HCT116 (cell line): ENCODE results near the gene PDE1A. TPM values are rescaled to one million over a fixed set of nuclear protein-coding genes. Genes with fewer than 3 reads are reported as not detected.

ENCODE experiments used
- ATAC-seq: fragments of 200-7000 bp; cut with Tn5 transposase; 2 replicates; pipeline ENCODE4 v1.9.1; 2020; ENCODE audit warnings: mild to moderate bottlenecking, moderate library complexity
- BruUV-seq: library from RNA; stranded (reverse); fragments of 400-500 nt; replicated peaks from 2 replicates; lab custom pipeline; 2021; lab: Mats Ljungman, UMichigan
- CTCF ChIA-PET: fragments of 300-600 bp; sonication (Branson Sonifier 250); formaldehyde crosslinking; loops from one replicate; lab custom pipeline; 2021; ENCODE audit warnings: antibody characterized with exemption; lab: Charles Lee
- POLR2A ChIA-PET: fragments of 300-600, 350-600 bp; sonication (Branson Sonifier 250); formaldehyde crosslinking; loops from one replicate; lab custom pipeline; 2021; ENCODE audit warnings: antibody characterized with exemption; lab: Charles Lee
- RAD21 ChIA-PET, 2 experiments: fragments of 300-600 bp; sonication (Branson Sonifier 250); formaldehyde crosslinking; loops; one replicate each; lab custom pipeline; 2023; ENCODE audit warnings: low total read pairs in 2 of 2; ENCODE audit not compliant: uncharacterized antibody in 2 of 2, unreplicated experiment in 2 of 2, low non-redundant PET in 1 of 2; lab: Charles Lee
- DNase-seq: peaks from one replicate; pipeline ENCODE4 v3.0.0-alpha.2; 2010; ENCODE audit warnings: low read depth, low spot score
- H2AFZ ChIP-seq: fragments of 200-600 bp; shearing (Covaris generic), sonication (generic); 2 replicates; pipeline ENCODE4 v1.6.1; 2017; ENCODE audit warnings: low read depth, mixed run types, mixed read lengths, antibody characterized with exemption, low read length; ENCODE audit not compliant: poor library complexity, severe bottlenecking
- H3K27ac ChIP-seq: 2 replicates; pipeline ENCODE4 v1.5.1; 2012; ENCODE audit warnings: low read depth, low read length
- H3K27me3 ChIP-seq: fragments of 200-600 bp; sonication (generic); 2 replicates; pipeline ENCODE4 v1.6.1; 2016; ENCODE audit warnings: mixed run types, low read length, mixed read lengths; ENCODE audit not compliant: insufficient read depth
- H3K36me3 ChIP-seq, 2 experiments: fragments of 200-500 bp in 1 of 2; fragments of 200-600 bp in 1 of 2; sonication (Bioruptor generic) in 1 of 2; sonication (generic) in 1 of 2; 2 replicates each; pipeline versions ENCODE4 v1.5.1 to v1.6.1; 2014 to 2016; ENCODE audit warnings: low read length in 2 of 2, inconsistent platforms in 1 of 2, mixed read lengths in 1 of 2, mixed run types in 1 of 2; ENCODE audit not compliant: insufficient read depth in 2 of 2, control insufficient read depth in 1 of 2
- H3K4me1 ChIP-seq, 2 experiments: fragments of 200-600 bp in 1 of 2; sonication (generic) in 1 of 2; 2 replicates each; pipeline versions ENCODE4 v1.5.1 to v1.6.1; 2012 to 2017; ENCODE audit warnings: low read length in 2 of 2, inconsistent platforms in 1 of 2, mild to moderate bottlenecking in 1 of 2, mixed read lengths in 1 of 2, mixed run types in 1 of 2, moderate library complexity in 1 of 2; ENCODE audit not compliant: insufficient read depth in 2 of 2, control insufficient read depth in 1 of 2
- H3K4me2 ChIP-seq: fragments of 200-600 bp; sonication (generic); 2 replicates; pipeline ENCODE4 v1.6.1; 2017; ENCODE audit warnings: mixed run types, low read length, mixed read lengths
- H3K4me3 ChIP-seq, 2 experiments: fragments of 200-600 bp in 1 of 2; sonication (generic) in 1 of 2; replicated peaks in 1 of 2; 2 replicates each; pipeline ENCODE4 v1.5.1; 2011 to 2016; ENCODE audit warnings: low read length in 2 of 2, control low read depth in 1 of 2, low read depth in 1 of 2, mild to moderate bottlenecking in 1 of 2, mixed read lengths in 1 of 2, mixed run types in 1 of 2
- H3K79me2 ChIP-seq: fragments of 200-600 bp; sonication (generic); 2 replicates; pipeline ENCODE4 v1.6.1; 2017; ENCODE audit warnings: mild to moderate bottlenecking, mixed run types, low read length, moderate library complexity, mixed read lengths; ENCODE audit not compliant: insufficient read depth
- H3K9ac ChIP-seq: fragments of 200-600 bp; sonication (generic); 2 replicates; pipeline ENCODE4 v1.6.1; 2016; ENCODE audit warnings: low read length, mixed read lengths
- H3K9me2 ChIP-seq: fragments of 200-600 bp; sonication (generic), shearing (Covaris generic); 2 replicates; pipeline ENCODE4 v1.6.1; 2017; ENCODE audit warnings: mixed run types, mild to moderate bottlenecking, moderate library complexity; ENCODE audit not compliant: insufficient read depth
- H3K9me3 ChIP-seq, 2 experiments: fragments of 200-500 bp in 1 of 2; fragments of 200-600 bp in 1 of 2; sonication (Bioruptor generic) in 1 of 2; sonication (generic) in 1 of 2; 2 replicates each; pipeline ENCODE4 v1.6.1; 2014 to 2017; ENCODE audit warnings: low read length in 2 of 2, mixed read lengths in 2 of 2, inconsistent platforms in 1 of 2, low read depth in 1 of 2, mild to moderate bottlenecking in 1 of 2, mixed run types in 1 of 2, moderate library complexity in 1 of 2; ENCODE audit not compliant: control insufficient read depth in 1 of 2, insufficient read depth in 1 of 2
- H4K20me1 ChIP-seq: fragments of 200-600 bp; sonication (generic), shearing (Covaris generic); 2 replicates; pipeline ENCODE4 v1.6.1; 2017; ENCODE audit warnings: mixed run types, mild to moderate bottlenecking, moderate library complexity; ENCODE audit not compliant: insufficient read depth
- CBX3 ChIP-seq: IDR thresholded peaks from 2 replicates; pipeline ENCODE4 v1.6.1; 2012; ENCODE audit warnings: low read depth
- EGR1 ChIP-seq: IDR thresholded peaks from 2 replicates; pipeline ENCODE4 v1.6.1; 2012; ENCODE audit warnings: low read depth
- EZH2 ChIP-seq: fragments of 200-600 bp; sonication (generic); IDR thresholded peaks from 2 replicates; pipeline ENCODE4 v1.6.1; 2017; ENCODE audit warnings: antibody characterized with exemption, mixed run types
- JUND ChIP-seq: IDR thresholded peaks from 2 replicates; pipeline ENCODE4 v1.6.1; 2012
- POLR2A ChIP-seq: IDR thresholded peaks from 2 replicates; pipeline ENCODE4 v1.7.0; 2011; ENCODE audit warnings: borderline replicate concordance; ENCODE audit not compliant: insufficient read depth, insufficient read length; ENCODE audit errors: extremely low read depth
- POLR2AphosphoS5 ChIP-seq: IDR thresholded peaks from 2 replicates; pipeline ENCODE4 v1.6.1; 2011; ENCODE audit warnings: mild to moderate bottlenecking, low read depth, low read length, moderate library complexity
- REST ChIP-seq: IDR thresholded peaks from 2 replicates; pipeline ENCODE4 v1.6.1; 2012; ENCODE audit warnings: low read depth
- SP1 ChIP-seq: IDR thresholded peaks from 2 replicates; pipeline ENCODE4 v1.6.1; 2012; ENCODE audit warnings: low read depth
- SRF ChIP-seq: IDR thresholded peaks from 2 replicates; pipeline ENCODE4 v1.6.1; 2012; ENCODE audit warnings: low read depth
- TCF7L2 ChIP-seq: IDR thresholded peaks from 2 replicates; pipeline ENCODE4 v1.7.0; 2011; ENCODE audit warnings: borderline replicate concordance, inconsistent platforms; ENCODE audit not compliant: insufficient read depth, insufficient read length; ENCODE audit errors: extremely low read depth
- ZNF274 ChIP-seq: fragments of 200-500 bp; sonication (Bioruptor generic); IDR thresholded peaks from 2 replicates; pipeline ENCODE4 v1.6.1; 2014; ENCODE audit warnings: mild to moderate bottlenecking, low read depth, low read length, inconsistent platforms
- intact Hi-C: fragments of 100-400 bp; cut with micrococcal nuclease; formaldehyde crosslinking; loops from 2 replicates; pipeline ENCODE4 v1.10.0; 2022
- total RNA-seq: library from RNA; stranded (reverse); gene quantifications from one replicate; pipeline ENCODE4 v1.2.1, GENCODE V29; 2021; ENCODE audit not compliant: unreplicated experiment
- TF ChIP-seq, protein P1 (sequence below): IDR thresholded peaks from 2 replicates; pipeline ENCODE4 v1.6.1; 2011; ENCODE audit warnings: mild to moderate bottlenecking, low read length, moderate library complexity; ENCODE audit not compliant: insufficient replicate concordance; ENCODE audit errors: extremely low read depth
- TF ChIP-seq, protein P2 (sequence below): IDR thresholded peaks from 2 replicates; pipeline ENCODE4 v1.6.1; 2012

Gene PDE1A
- total RNA-seq, 1 experiment from 2014 or later, result 0.12 TPM

- no peak for DNase-seq
- Histone ChIP-seq H3K4me2 (no peak overlapping the region), H2AFZ (peak overlapping the region; percentile 75), H3K79me2 (no peaks in the 10 kb centered on the region), H3K9ac (no peak overlapping the region), H3K27ac (no peak overlapping the region), H4K20me1 (no peaks in the 10 kb centered on the region), H3K4me3 (no peak overlapping the region), H3K9me3 (no peaks in the 10 kb centered on the region; a peak in 1 of 4 replicates), H3K27me3 (no peaks in the 10 kb centered on the region), H3K9me2 (no peaks in the 10 kb centered on the region), H3K36me3 (no peaks in the 10 kb centered on the region), H3K4me1 (peaks cover 15 to 20% of the 10 kb centered on the region in 2 experiments)
- ATAC-seq, result no peak
- no TSS peak for BruUV-seq
- TF ChIP-seq POLR2A (no peak), REST (no peak), POLR2AphosphoS5 (no peak), TCF7L2 (no peak), JUND (no peak), ZNF274 (no peak), SP1 (no peak), CBX3 (no peak), EGR1 (no peak), SRF (no peak), EZH2 (no peak)
- TF ChIP-seq, protein P1, sequence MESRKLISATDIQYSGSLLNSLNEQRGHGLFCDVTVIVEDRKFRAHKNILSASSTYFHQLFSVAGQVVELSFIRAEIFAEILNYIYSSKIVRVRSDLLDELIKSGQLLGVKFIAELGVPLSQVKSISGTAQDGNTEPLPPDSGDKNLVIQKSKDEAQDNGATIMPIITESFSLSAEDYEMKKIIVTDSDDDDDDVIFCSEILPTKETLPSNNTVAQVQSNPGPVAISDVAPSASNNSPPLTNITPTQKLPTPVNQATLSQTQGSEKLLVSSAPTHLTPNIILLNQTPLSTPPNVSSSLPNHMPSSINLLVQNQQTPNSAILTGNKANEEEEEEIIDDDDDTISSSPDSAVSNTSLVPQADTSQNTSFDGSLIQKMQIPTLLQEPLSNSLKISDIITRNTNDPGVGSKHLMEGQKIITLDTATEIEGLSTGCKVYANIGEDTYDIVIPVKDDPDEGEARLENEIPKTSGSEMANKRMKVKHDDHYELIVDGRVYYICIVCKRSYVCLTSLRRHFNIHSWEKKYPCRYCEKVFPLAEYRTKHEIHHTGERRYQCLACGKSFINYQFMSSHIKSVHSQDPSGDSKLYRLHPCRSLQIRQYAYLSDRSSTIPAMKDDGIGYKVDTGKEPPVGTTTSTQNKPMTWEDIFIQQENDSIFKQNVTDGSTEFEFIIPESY, result no peak
- TF ChIP-seq, protein P2, sequence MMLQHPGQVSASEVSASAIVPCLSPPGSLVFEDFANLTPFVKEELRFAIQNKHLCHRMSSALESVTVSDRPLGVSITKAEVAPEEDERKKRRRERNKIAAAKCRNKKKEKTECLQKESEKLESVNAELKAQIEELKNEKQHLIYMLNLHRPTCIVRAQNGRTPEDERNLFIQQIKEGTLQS, result no peak
- ChIA-PET RAD21 (no interaction called here), CTCF (no interaction called here), POLR2A (no interaction called here)
- intact Hi-C loops, result no loop called here
Measured at GRCh38 chr2:182368996-182369395, 57.8 kb downstream of the PDE1A start.
